OCI-LY1 (cell line): Measurements from ENCODE around the gene PROCA1.

Source experiments
- H2AFZ ChIP-seq: fragments of 200-600 bp; sonication (generic), shearing (Covaris generic); 2 replicates; pipeline ENCODE4 v1.6.0; 2014; ENCODE audit warnings: antibody characterized with exemption, mild to moderate bottlenecking, low read length
- H3F3A ChIP-seq: fragments of 200-600 bp; sonication (generic), shearing (Covaris generic); 2 replicates; pipeline ENCODE4 v1.6.0; 2014; ENCODE audit warnings: mild to moderate bottlenecking, antibody characterized with exemption, low read length, moderate library complexity; ENCODE audit not compliant: insufficient read depth
- H3K27ac ChIP-seq: fragments of 200-600 bp; sonication (generic); 2 replicates; pipeline ENCODE4 v1.5.1; 2014; ENCODE audit warnings: low read length, mixed run types, mild to moderate bottlenecking, low read depth; ENCODE audit not compliant: poor library complexity, severe bottlenecking
- H3K27me3 ChIP-seq: fragments of 200-600 bp; sonication (generic); 2 replicates; pipeline ENCODE4 v1.6.0; 2014; ENCODE audit warnings: antibody characterized with exemption, mild to moderate bottlenecking, low read length, moderate library complexity; ENCODE audit not compliant: insufficient read depth
- H3K36me3 ChIP-seq: fragments of 200-600 bp; sonication (generic); 2 replicates; pipeline ENCODE4 v1.6.1; 2014; ENCODE audit warnings: mild to moderate bottlenecking, antibody characterized with exemption, low read length, moderate library complexity, mixed read lengths; ENCODE audit not compliant: insufficient read depth
- H3K4me1 ChIP-seq: fragments of 200-600 bp; sonication (generic); 2 replicates; pipeline ENCODE4 v1.5.1; 2014; ENCODE audit warnings: mild to moderate bottlenecking, low read length, moderate library complexity; ENCODE audit not compliant: insufficient read depth, severe bottlenecking
- H3K4me2 ChIP-seq: fragments of 200-600 bp; sonication (generic), shearing (Covaris generic); 2 replicates; pipeline ENCODE4 v1.6.1; 2014; ENCODE audit warnings: low read length
- H3K4me3 ChIP-seq: fragments of 200-600 bp; sonication (generic); 2 replicates; pipeline ENCODE4 v1.5.1; 2014; ENCODE audit warnings: low read length, low read depth, mild to moderate bottlenecking, mixed read lengths; ENCODE audit not compliant: poor library complexity, severe bottlenecking
- H3K79me2 ChIP-seq: fragments of 200-600 bp; shearing (Covaris generic); 2 replicates; pipeline ENCODE4 v1.6.1; 2016; ENCODE audit warnings: mixed run types, low read length, mixed read lengths; ENCODE audit not compliant: insufficient read depth
- H3K9ac ChIP-seq: fragments of 200-600 bp; sonication (generic), shearing (Covaris generic); 2 replicates; pipeline ENCODE4 v1.6.1; 2014; ENCODE audit warnings: mild to moderate bottlenecking, low read length, mixed read lengths
- H3K9me2 ChIP-seq: fragments of 200-600 bp; sonication (generic), shearing (Covaris generic); 2 replicates; pipeline ENCODE4 v1.6.1; 2014; ENCODE audit warnings: low read depth, mild to moderate bottlenecking, low read length, mixed read lengths
- H3K9me3 ChIP-seq: fragments of 200-600 bp; shearing (Covaris generic); 2 replicates; pipeline ENCODE4 v1.6.1; 2014; ENCODE audit warnings: low read length, mixed read lengths
- H4K20me1 ChIP-seq: fragments of 200-600 bp; sonication (generic), shearing (Covaris generic); 2 replicates; pipeline ENCODE4 v1.6.0; 2016; ENCODE audit warnings: mild to moderate bottlenecking, low read length; ENCODE audit not compliant: insufficient read depth
- EZH2 ChIP-seq: fragments of 200-600 bp; sonication (generic), shearing (Covaris generic); IDR thresholded peaks from 2 replicates; pipeline ENCODE4 v1.8.0; 2017; ENCODE audit warnings: borderline replicate concordance, mixed run types, mild to moderate bottlenecking, antibody characterized with exemption, low read length, moderate library complexity, mixed read lengths
- TF ChIP-seq, protein P1 (sequence below): fragments of 200-600 bp; sonication (generic), shearing (Covaris generic); IDR thresholded peaks from 2 replicates; pipeline ENCODE4 v1.5.1; 2017; ENCODE audit warnings: mild to moderate bottlenecking, antibody characterized with exemption, low read length, moderate library complexity, mixed read lengths

PROCA1 gene

DNA sequence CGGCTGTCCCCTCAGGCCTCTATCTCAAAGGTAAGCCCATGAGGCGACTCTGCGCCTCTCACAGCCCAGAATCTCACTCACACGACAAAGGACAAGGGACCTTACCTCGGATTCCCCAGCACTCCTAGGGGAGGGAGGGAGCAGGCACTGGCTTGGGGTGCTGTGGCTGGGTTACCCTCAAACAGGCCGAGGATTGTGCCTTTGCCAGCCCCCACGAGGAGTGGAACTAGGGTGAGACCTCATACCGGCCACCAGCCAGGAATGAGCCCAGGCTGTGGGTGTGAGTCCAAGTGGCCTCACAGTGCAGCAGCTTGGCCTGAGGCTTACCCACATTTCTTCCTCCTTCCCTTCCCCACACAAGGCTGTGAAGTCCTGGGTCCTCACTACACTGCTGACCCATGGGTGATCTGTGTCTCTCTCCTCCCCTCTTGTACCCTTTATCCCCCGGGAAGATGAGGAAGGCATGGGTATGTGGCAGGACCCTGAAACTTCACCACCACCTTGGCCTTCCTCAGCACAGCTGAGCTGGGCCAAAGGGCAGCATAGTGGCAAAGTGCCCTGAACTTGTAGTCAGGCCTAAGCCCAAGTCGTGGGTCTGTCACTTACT lies 5.9 kb downstream of the PROCA1 start:
- H3K79me2 ChIP-seq, result no peaks in the 10 kb centered on the region
- H3F3A ChIP-seq, result no peaks in the 10 kb centered on the region
- no peak overlapping the region for H2AFZ ChIP-seq
- no peaks in the 10 kb centered on the region for H3K9me3 ChIP-seq
- peaks cover 28% of the 10 kb centered on the region for H3K36me3 ChIP-seq
- no peak overlapping the region for H3K9ac ChIP-seq
- H3K4me1 ChIP-seq, result peaks cover 15% of the 10 kb centered on the region
- TF ChIP-seq EZH2, result no peak
- TF ChIP-seq, protein P1, sequence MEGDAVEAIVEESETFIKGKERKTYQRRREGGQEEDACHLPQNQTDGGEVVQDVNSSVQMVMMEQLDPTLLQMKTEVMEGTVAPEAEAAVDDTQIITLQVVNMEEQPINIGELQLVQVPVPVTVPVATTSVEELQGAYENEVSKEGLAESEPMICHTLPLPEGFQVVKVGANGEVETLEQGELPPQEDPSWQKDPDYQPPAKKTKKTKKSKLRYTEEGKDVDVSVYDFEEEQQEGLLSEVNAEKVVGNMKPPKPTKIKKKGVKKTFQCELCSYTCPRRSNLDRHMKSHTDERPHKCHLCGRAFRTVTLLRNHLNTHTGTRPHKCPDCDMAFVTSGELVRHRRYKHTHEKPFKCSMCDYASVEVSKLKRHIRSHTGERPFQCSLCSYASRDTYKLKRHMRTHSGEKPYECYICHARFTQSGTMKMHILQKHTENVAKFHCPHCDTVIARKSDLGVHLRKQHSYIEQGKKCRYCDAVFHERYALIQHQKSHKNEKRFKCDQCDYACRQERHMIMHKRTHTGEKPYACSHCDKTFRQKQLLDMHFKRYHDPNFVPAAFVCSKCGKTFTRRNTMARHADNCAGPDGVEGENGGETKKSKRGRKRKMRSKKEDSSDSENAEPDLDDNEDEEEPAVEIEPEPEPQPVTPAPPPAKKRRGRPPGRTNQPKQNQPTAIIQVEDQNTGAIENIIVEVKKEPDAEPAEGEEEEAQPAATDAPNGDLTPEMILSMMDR, result no peak
- H3K27ac ChIP-seq, result no peak overlapping the region
- no peaks in the 10 kb centered on the region for H4K20me1 ChIP-seq
- H3K27me3 ChIP-seq, result no peaks in the 10 kb centered on the region
- no peak overlapping the region for H3K4me2 ChIP-seq
- no peak overlapping the region for H3K4me3 ChIP-seq
- H3K9me2 ChIP-seq, result no peaks in the 10 kb centered on the region

DNA sequence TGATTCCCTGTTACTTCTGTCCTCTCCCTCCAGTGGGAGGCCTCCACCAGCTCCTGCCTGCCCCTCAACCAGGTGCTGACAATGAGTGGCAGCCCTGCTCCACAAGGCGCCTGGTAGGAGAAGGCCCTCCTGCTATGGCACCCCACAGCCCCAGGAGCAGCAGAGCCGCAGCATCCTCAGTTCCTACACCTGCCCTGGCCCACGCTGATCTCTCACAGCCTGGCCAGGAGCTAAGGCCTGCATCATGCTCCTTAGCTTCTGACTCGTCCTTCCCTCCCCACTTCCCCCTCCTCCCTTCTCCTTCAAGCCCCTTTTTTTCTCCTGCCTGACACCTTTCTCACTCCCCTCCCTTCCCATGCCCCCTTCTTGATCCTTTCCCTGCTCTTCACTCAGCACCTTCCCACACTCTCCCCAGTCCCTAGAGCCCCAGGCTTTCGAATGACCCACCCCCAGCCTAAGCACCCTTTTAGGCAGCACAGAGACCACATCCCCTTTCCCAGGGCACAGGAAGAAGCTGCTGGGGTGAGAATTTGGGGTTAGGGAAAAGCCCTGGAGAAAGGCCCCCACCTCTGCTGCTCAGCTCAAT lies 6.5 kb downstream of the PROCA1 start:
- H3K4me1 ChIP-seq, result peaks cover 8% of the 10 kb centered on the region
- peaks cover 35% of the 10 kb centered on the region for H3K36me3 ChIP-seq
- H2AFZ ChIP-seq, result no peak overlapping the region
- H3K4me2 ChIP-seq, result no peak overlapping the region
- H3K4me3 ChIP-seq, result no peak overlapping the region
- H3K9ac ChIP-seq, result no peak overlapping the region
- H3K9me3 ChIP-seq, result no peaks in the 10 kb centered on the region
- TF ChIP-seq EZH2, result no peak
- TF ChIP-seq, protein P1, result no peak
- H4K20me1 ChIP-seq, result no peaks in the 10 kb centered on the region
- no peaks in the 10 kb centered on the region for H3K27me3 ChIP-seq
- no peaks in the 10 kb centered on the region for H3K79me2 ChIP-seq
- H3F3A ChIP-seq, result no peaks in the 10 kb centered on the region
- H3K27ac ChIP-seq, result no peak overlapping the region
- no peaks in the 10 kb centered on the region for H3K9me2 ChIP-seq

DNA sequence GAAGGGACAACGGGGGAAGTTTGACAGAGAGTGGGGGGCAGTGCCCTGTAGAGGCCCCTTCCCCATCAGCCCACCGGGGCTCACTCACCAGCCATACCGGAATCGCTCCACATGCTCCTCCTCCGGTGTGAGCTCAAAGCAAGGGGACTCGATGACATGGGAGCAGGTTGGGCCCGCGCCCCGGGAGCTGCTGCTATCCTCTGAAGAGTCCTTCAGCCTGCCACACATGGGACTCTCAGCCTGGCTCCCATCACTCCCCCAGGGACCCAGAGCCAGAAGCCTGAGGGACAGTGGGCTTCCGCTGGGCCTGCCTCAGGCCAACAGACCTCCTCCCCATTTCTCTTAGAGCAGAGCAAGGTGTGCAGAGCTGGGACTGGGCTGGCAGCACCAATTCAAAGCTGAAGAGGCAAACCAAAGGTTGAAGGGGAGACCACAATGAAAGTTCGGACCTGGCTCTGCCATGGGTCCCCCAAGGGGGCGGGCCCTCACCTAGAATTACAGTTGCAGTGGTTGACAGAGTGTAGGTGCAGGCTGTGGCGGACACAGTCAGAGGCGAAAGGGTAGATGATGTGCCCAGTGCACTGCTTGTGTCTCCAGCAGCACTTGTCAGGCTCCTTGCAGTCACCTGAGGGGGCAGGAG lies 7.3 kb downstream of the PROCA1 start:
- no peaks in the 10 kb centered on the region for H3K79me2 ChIP-seq
- H3F3A ChIP-seq, result no peaks in the 10 kb centered on the region
- peaks cover 43% of the 10 kb centered on the region for H3K36me3 ChIP-seq
- H3K4me1 ChIP-seq, result no peaks in the 10 kb centered on the region
- H3K9me2 ChIP-seq, result no peaks in the 10 kb centered on the region
- H3K9ac ChIP-seq, result no peak overlapping the region
- no peaks in the 10 kb centered on the region for H4K20me1 ChIP-seq
- H3K27me3 ChIP-seq, result no peaks in the 10 kb centered on the region
- H3K4me3 ChIP-seq, result no peak overlapping the region
- no peak overlapping the region for H3K27ac ChIP-seq
- TF ChIP-seq EZH2, result no peak
- TF ChIP-seq, protein P1, result no peak
- no peak overlapping the region for H2AFZ ChIP-seq
- no peak overlapping the region for H3K4me2 ChIP-seq
- no peaks in the 10 kb centered on the region for H3K9me3 ChIP-seq
